Tibial nerve (tissue), 3 donors: ENCODE data around the gene RABEP1.

Experiments
- CTCF ChIP-seq, 5 experiments: fragments of 200-600 bp in 3 of 5; fragments of 450-650 bp in 2 of 5; sonication (generic) in 3 of 5; IDR thresholded peaks; one replicate each; pipeline ENCODE4 v1.5.1; 2016 to 2019; ENCODE audit warnings: antibody characterized with exemption in 5 of 5, mild to moderate bottlenecking in 3 of 5, moderate library complexity in 2 of 5
- POLR2A ChIP-seq, 2 donors: fragments of 450-650 bp; IDR thresholded peaks; one replicate each; pipeline ENCODE4 v1.6.1; 2017; ENCODE audit warnings: antibody characterized with exemption in 2 of 2, mild to moderate bottlenecking in 2 of 2, moderate library complexity in 2 of 2

- no peak for TF ChIP-seq CTCF (IDR thresholded peaks at IDR 0.05)
- no peak for TF ChIP-seq POLR2A (IDR thresholded peaks at IDR 0.05)
Measured at GRCh38 chr17:5236938-5237540, 45.0 kb upstream of the RABEP1 start.
